ENCODE measurements around the gene SYNE1.

Gene SYNE1

GRCh38 chr6:152195896-152196295 is 441.3 kb downstream of the SYNE1 start:
- H3K4me1 Mint-ChIP-seq (ENCODE audit: low read depth) = peaks cover 16% of the 10 kb centered on the region
- no peak overlapping the region for H3K27ac Mint-ChIP-seq
- H3K9me3 Mint-ChIP-seq = peaks cover 22% of the 10 kb centered on the region
- no peaks in the 10 kb centered on the region for H3K27me3 Mint-ChIP-seq
- no peak overlapping the region for H3K4me3 Mint-ChIP-seq
- H3K36me3 Mint-ChIP-seq (ENCODE audit: low read depth) = peaks cover 64% of the 10 kb centered on the region
- DNase-seq = no peak

DNA sequence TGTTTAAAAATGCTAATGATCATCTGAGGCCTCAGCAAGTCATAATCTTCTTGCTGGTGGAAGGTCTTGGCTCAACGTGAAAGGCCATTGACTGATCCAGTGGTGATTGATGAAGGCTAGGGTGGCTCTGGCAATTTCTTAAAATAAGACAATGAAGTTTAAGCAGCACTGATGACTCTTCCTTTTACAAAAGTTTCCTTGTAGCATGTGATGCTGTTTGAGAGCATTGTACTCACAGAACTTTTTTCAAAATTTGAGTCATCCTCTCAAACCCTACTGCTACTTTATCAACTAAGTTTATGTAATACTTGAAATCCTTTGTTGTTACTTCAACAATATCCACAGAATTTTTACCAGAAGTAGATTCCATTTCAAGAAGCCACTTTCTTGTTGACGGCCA is 447.4 kb downstream of the SYNE1 start:
- no peak overlapping the region for H3K27ac Mint-ChIP-seq
- H3K4me1 Mint-ChIP-seq (ENCODE audit: low read depth) = peaks cover 58% of the 10 kb centered on the region
- no peaks in the 10 kb centered on the region for H3K27me3 Mint-ChIP-seq
- no peak for DNase-seq
- H3K9me3 Mint-ChIP-seq = peaks cover 16% of the 10 kb centered on the region
- H3K36me3 Mint-ChIP-seq (ENCODE audit: low read depth) = peaks cover 36% of the 10 kb centered on the region
- H3K4me3 Mint-ChIP-seq = no peak overlapping the region

- Mint-ChIP-seq H3K27me3 (no peaks in the 10 kb centered on the region), H3K9me3 (peaks cover 15% of the 10 kb centered on the region), H3K4me3 (no peak overlapping the region), H3K4me1 (ENCODE audit: low read depth) (peaks cover 72% of the 10 kb centered on the region), H3K27ac (no peak overlapping the region), H3K36me3 (ENCODE audit: low read depth) (peaks cover 29% of the 10 kb centered on the region)
- no peak for DNase-seq
Measured at GRCh38 chr6:152188011-152188410, 449.2 kb downstream of the SYNE1 start.

- Mint-ChIP-seq H3K9me3 (peaks cover 7% of the 10 kb centered on the region), H3K27me3 (no peaks in the 10 kb centered on the region), H3K27ac (peak overlapping the region; percentile 95), H3K36me3 (ENCODE audit: low read depth) (peaks cover 24% of the 10 kb centered on the region), H3K4me1 (ENCODE audit: low read depth) (peaks cover 82% of the 10 kb centered on the region), H3K4me3 (peak overlapping the region; percentile 43)
- DNase-seq = no peak
Measured at GRCh38 chr6:152186840-152187239, 450.3 kb downstream of the SYNE1 start.

DNA sequence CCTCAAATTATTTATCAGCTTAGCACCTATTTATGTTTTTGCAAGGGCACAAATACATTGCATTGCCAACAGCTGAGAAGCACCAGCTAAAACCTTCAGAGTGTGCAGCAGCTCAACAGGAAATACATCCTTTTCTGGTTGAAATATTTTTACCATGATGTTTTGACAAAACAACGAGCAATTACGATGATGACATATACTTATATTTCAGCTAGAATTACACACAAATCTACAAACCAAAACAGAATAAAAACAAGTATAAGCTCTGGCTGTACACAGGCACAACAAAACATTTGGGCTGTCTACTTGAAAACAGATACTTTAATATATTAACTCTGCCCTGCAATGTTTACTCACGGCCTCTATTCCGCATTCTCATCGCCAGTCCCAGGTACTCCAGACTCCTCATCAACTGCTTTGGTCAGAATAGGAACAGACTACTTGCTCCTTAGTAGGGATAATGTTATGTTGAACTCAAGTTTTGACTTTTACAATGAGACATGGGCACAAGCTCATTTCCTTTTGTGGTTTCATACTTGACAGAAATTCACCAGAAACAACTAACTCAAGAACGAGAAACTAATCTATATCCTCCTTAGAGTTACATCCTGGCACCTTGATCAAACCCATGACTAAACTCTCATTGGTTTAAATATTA is 452.1 kb downstream of the SYNE1 start:
- DNase-seq = no peak
- peaks cover 24% of the 10 kb centered on the region for H3K36me3 Mint-ChIP-seq (ENCODE audit: low read depth)
- H3K9me3 Mint-ChIP-seq = no peaks in the 10 kb centered on the region
- H3K27me3 Mint-ChIP-seq = no peaks in the 10 kb centered on the region
- peak overlapping the region; percentile 78 for H3K4me3 Mint-ChIP-seq
- peak overlapping the region; percentile 95 for H3K27ac Mint-ChIP-seq
- peaks cover 88% of the 10 kb centered on the region for H3K4me1 Mint-ChIP-seq (ENCODE audit: low read depth)

DNA sequence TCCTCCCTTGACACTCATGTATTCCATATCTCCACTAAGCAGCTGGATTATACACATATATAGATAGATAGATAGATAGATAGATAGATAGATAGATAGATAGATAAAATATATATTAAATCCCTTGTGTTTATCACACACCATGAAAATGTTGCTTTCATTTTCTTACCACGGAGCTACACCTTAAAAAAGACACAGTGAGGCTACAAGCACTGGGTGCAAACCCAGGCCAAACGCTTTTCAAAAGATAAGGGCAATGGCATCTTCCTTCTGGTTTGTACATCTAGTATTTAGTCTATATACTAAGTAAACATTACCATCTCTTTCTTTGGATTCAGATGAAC is 452.6 kb downstream of the SYNE1 start:
- peak overlapping the region; percentile 95 for H3K27ac Mint-ChIP-seq
- peaks cover 24% of the 10 kb centered on the region for H3K36me3 Mint-ChIP-seq (ENCODE audit: low read depth)
- H3K9me3 Mint-ChIP-seq = no peaks in the 10 kb centered on the region
- H3K4me1 Mint-ChIP-seq (ENCODE audit: low read depth) = peaks cover 85% of the 10 kb centered on the region
- H3K27me3 Mint-ChIP-seq = no peaks in the 10 kb centered on the region
- peak overlapping the region; percentile 78 for H3K4me3 Mint-ChIP-seq
- no peak for DNase-seq

- Mint-ChIP-seq H3K27ac (no peak overlapping the region), H3K4me3 (no peak overlapping the region)
Measured at GRCh38 chr6:152180601-152181000, 456.6 kb downstream of the SYNE1 start.

DNA sequence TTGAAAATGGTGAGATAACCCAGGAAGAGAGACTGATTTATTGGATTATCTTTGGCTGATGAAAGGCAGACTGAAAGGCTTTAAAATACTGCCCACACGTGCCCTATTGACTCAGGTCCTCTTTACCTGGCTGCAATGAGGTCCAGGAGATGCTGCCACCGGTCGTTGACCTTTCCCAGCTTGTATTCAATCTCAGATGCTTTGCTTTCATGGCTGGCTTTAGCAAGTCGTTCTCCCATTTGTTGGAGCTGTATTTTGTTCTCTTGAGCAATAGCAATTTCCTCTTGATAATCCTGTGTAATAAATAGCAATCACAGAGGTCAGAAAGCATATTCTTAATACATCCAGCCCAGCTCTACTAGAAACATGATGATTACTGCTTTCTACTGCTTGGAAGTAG is 460.9 kb downstream of the SYNE1 start:
- H3K4me3 Mint-ChIP-seq = no peak overlapping the region
- DNase-seq = no peak
- H3K27ac Mint-ChIP-seq = no peak overlapping the region
- H3K27me3 Mint-ChIP-seq = no peaks in the 10 kb centered on the region
- H3K4me1 Mint-ChIP-seq (ENCODE audit: low read depth) = peaks cover 48% of the 10 kb centered on the region
- peaks cover 68% of the 10 kb centered on the region for H3K36me3 Mint-ChIP-seq (ENCODE audit: low read depth)
- no peaks in the 10 kb centered on the region for H3K9me3 Mint-ChIP-seq

More at GRCh38 chr6:152180601-152181000, 456.6 kb downstream of the SYNE1 start:
- DNase-seq = no peak
- H3K36me3 Mint-ChIP-seq (ENCODE audit: low read depth) = peaks cover 34% of the 10 kb centered on the region
- no peaks in the 10 kb centered on the region for H3K27me3 Mint-ChIP-seq
- no peaks in the 10 kb centered on the region for H3K9me3 Mint-ChIP-seq
- peaks cover 58% of the 10 kb centered on the region for H3K4me1 Mint-ChIP-seq (ENCODE audit: low read depth)

GRCh38 chr6:152173957-152174356 is 463.2 kb downstream of the SYNE1 start:
- no peak for DNase-seq
- H3K9me3 Mint-ChIP-seq = peaks cover 5% of the 10 kb centered on the region
- peaks cover 50% of the 10 kb centered on the region for H3K4me1 Mint-ChIP-seq (ENCODE audit: low read depth)
- H3K4me3 Mint-ChIP-seq = no peak overlapping the region
- H3K27me3 Mint-ChIP-seq = no peaks in the 10 kb centered on the region
- H3K36me3 Mint-ChIP-seq (ENCODE audit: low read depth) = peaks cover 66% of the 10 kb centered on the region
- peak overlapping the region; percentile 70 for H3K27ac Mint-ChIP-seq

DNA sequence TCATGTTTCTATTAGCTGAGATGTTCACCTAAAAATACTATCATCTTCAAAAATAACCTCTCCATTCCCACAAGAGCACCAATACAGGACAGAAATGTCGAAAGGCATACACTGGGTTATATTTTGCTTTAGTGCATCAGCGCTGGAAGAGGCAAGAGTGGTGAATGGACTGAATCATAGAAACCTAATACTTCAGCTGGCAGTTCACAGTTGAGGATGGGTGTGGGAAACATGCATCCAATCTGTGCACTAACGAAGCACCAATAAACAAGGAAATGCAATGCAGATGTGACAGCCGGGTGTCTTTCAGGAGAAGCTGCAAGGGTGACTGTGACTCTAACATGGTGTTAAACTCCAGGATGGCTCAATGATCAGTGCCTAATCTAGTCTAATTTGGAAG is 463.8 kb downstream of the SYNE1 start:
- Mint-ChIP-seq H3K27me3 (no peaks in the 10 kb centered on the region), H3K4me1 (ENCODE audit: low read depth) (peaks cover 53% of the 10 kb centered on the region), H3K4me3 (no peak overlapping the region), H3K27ac (peak overlapping the region; percentile 70), H3K36me3 (ENCODE audit: low read depth) (peaks cover 67% of the 10 kb centered on the region), H3K9me3 (peaks cover 5% of the 10 kb centered on the region)
- DNase-seq = no peak

DNA sequence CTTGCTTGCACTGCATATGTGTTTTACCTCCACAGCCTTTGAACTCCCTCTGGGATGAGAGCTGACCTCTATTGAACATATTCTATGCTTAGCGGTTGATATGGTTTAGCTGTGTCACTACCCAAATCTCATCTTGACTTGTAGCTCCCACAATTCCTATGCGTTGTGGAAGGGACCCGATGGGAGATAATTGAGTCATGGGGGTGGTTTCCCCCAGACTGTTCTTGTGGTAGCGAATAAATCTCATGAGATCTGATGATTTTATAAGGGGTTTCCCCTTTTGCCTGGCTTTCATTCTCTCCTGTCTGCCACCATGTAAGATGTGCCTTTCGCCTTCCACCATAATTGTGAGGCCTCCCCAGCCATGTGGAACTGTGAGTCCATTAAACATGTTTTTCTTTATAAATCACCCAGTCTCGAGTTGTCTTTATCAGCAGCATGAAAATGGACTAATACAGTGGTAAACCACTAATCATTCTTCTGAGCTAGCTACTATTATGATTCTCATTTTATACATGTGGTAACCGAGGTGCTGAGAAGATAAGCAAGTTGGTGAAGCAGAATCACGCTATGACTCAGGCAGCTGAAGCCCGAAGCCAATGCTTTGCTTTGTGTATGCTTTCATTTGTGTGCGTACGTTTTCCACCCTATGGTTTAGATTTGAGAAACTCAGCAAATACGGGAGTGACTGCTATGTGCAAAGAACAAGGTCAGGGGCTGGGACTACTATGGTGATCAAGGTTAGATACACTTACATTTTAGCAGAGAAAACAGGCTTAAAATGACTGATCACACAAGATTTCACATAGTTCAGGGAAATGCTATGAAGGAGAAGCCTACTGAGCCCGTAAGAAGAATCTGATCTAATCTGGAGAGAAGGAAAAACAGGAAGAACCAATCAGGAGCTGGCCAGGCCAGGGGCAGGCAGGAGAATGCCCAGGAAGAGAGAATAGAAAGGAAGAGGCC is 466.2 kb downstream of the SYNE1 start:
- peaks cover 59% of the 10 kb centered on the region for H3K4me1 Mint-ChIP-seq (ENCODE audit: low read depth)

DNA sequence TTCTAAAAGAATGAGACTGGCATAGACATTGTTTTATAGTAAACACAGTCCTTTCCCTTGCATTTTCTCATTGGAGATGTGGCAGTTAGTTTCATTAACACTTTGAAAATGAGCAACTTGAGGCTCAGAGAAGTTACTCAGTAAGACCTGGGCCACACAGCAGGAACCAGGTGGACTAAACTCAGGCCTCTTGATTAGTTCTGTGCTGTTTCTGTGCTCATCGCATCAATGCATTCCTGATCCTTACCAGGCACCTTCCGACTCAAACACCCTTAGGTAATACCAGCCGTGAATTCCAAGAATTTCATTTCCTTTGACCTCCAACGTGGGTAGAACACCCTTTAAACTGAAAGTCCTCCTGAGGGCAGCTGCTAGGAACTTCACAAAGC is 466.9 kb downstream of the SYNE1 start:
- H3K27ac Mint-ChIP-seq = peak overlapping the region; percentile 94
- H3K4me1 Mint-ChIP-seq (ENCODE audit: low read depth) = peaks cover 58% of the 10 kb centered on the region

More for the DNA sequence above, 466.2 kb downstream of the SYNE1 start:
- peaks cover 73% of the 10 kb centered on the region for H3K36me3 Mint-ChIP-seq (ENCODE audit: low read depth)
- peak overlapping the region; percentile 56 for H3K4me3 Mint-ChIP-seq
- peak; percentile 62 for DNase-seq
- H3K27me3 Mint-ChIP-seq = no peaks in the 10 kb centered on the region
- H3K27ac Mint-ChIP-seq = peak overlapping the region; percentile 94
- peaks cover 5% of the 10 kb centered on the region for H3K9me3 Mint-ChIP-seq

GRCh38 chr6:152167641-152168603 is 469.2 kb downstream of the SYNE1 start:
- H3K36me3 Mint-ChIP-seq (ENCODE audit: low read depth) = peaks cover 72% of the 10 kb centered on the region
- no peaks in the 10 kb centered on the region for H3K27me3 Mint-ChIP-seq
- no peak overlapping the region for H3K27ac Mint-ChIP-seq
- no peak for DNase-seq
- H3K4me3 Mint-ChIP-seq = no peak overlapping the region
- H3K4me1 Mint-ChIP-seq (ENCODE audit: low read depth) = peaks cover 47% of the 10 kb centered on the region
- H3K9me3 Mint-ChIP-seq = peaks cover 5% of the 10 kb centered on the region

More for the DNA sequence above, 466.9 kb downstream of the SYNE1 start:
- H3K9me3 Mint-ChIP-seq = peaks cover 5% of the 10 kb centered on the region
- H3K36me3 Mint-ChIP-seq (ENCODE audit: low read depth) = peaks cover 71% of the 10 kb centered on the region
- H3K27me3 Mint-ChIP-seq = no peaks in the 10 kb centered on the region
- peak overlapping the region; percentile 56 for H3K4me3 Mint-ChIP-seq
- DNase-seq = no peak

DNA sequence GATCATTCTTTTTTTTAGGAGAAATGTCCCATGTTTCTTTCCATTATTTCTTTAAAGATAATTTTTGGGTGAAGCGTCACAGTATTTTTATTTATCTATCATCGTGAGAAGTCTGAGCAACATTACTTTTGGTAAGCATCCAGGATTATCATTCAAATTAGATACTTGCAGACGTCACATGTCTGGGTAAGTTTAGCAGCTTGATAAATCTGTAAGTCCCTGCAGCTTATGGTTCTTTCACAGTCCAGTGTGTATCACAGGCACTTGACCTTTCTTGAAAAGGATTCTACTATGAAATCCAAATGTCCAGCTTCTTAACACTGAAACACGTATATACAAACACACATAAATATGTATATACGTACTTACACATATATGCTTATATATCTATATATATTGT is 470.3 kb downstream of the SYNE1 start:
- peaks cover 45% of the 10 kb centered on the region for H3K4me1 Mint-ChIP-seq (ENCODE audit: low read depth)
- H3K36me3 Mint-ChIP-seq (ENCODE audit: low read depth) = peaks cover 70% of the 10 kb centered on the region

More for the DNA sequence above, 470.3 kb downstream of the SYNE1 start:
- H3K27ac Mint-ChIP-seq = no peak overlapping the region
- no peaks in the 10 kb centered on the region for H3K27me3 Mint-ChIP-seq
- H3K4me3 Mint-ChIP-seq = no peak overlapping the region
- H3K9me3 Mint-ChIP-seq = peaks cover 5% of the 10 kb centered on the region
- DNase-seq = no peak
